HepG2 (cell line): ENCODE results near the gene GSK3B. TPM values are rescaled to one million over a fixed set of nuclear protein-coding genes. Genes with fewer than 3 reads are reported as not detected.

Source experiments
- ATAC-seq: fragments of 200-7000 bp; cut with Tn5 transposase; 3 replicates; pipeline ENCODE4 v1.9.1; 2020; ENCODE audit warnings: mild to moderate bottlenecking, moderate library complexity
- BruUV-seq: library from RNA; stranded (reverse); fragments of 400-500 nt; replicated peaks from 2 replicates; lab custom pipeline; 2021; lab: Mats Ljungman, UMichigan
- CTCF ChIA-PET: fragments of 300-600 bp; formaldehyde crosslinking; extraction: SDS; loops from one replicate; lab custom pipeline; 2021; ENCODE audit warnings: low total read pairs, inconsistent platforms, low intra/inter-chr PET ratio; lab: Yijun Ruan, JAX
- POLR2A ChIA-PET: fragments of 350-600 bp; sonication (Branson Sonifier 250); formaldehyde crosslinking; loops from one replicate; lab custom pipeline; 2020; ENCODE audit warnings: antibody characterized with exemption, inconsistent platforms; lab: Yijun Ruan, JAX
- DNase-seq: peaks from one replicate; pipeline ENCODE4 v3.0.0-alpha.2; 2015; ENCODE audit warnings: low spot score
- FAIRE-seq: peaks from 3 replicates; lab custom pipeline; 2011; peaks lifted over from hg19 to GRCh38; lab: Jason Lieb, UNC
- H2AFZ ChIP-seq: one replicate; pipeline ENCODE4 v1.6.1; 2011; ENCODE audit warnings: low read length, inconsistent platforms
- H3K27ac ChIP-seq: fragments of 300-600 bp; 3 replicates; pipeline ENCODE4 v1.8.0; 2011; ENCODE audit warnings: mixed run types, mild to moderate bottlenecking, mixed read lengths, low read length, inconsistent platforms; ENCODE audit not compliant: insufficient read depth; ENCODE audit errors: extremely low read length
- H3K27me3 ChIP-seq, 2 experiments: fragments of 200-600 bp in 1 of 2; 2 replicates in 1 of 2; 3 replicates in 1 of 2; pipeline versions ENCODE4 v1.6.0 to v1.8.0; 2011; ENCODE audit warnings: low read length in 2 of 2, mild to moderate bottlenecking in 2 of 2, moderate library complexity in 2 of 2, inconsistent platforms in 1 of 2; ENCODE audit not compliant: insufficient read depth in 2 of 2, control insufficient read depth in 1 of 2
- H3K36me3 ChIP-seq, 2 experiments: fragments of 200-600 bp in 1 of 2; replicated peaks in 1 of 2; 2 replicates in 1 of 2; 3 replicates in 1 of 2; pipeline versions ENCODE4 v1.5.1 to v1.8.0; 2011; ENCODE audit warnings: low read length in 2 of 2, inconsistent platforms in 1 of 2; ENCODE audit not compliant: insufficient read depth in 2 of 2, control insufficient read depth in 1 of 2
- H3K4me1 ChIP-seq: 2 replicates; pipeline ENCODE4 v1.5.1; 2012; ENCODE audit warnings: low read length, inconsistent platforms; ENCODE audit not compliant: insufficient read depth
- H3K4me2 ChIP-seq: 2 replicates; pipeline ENCODE4 v1.6.0; 2011; ENCODE audit warnings: low read depth, low read length, inconsistent platforms
- H3K4me3 ChIP-seq, 3 experiments: fragments of 200-600 bp in 1 of 3; sonication (generic), shearing (Covaris generic) in 1 of 3; replicated peaks in 1 of 3; 2 replicates each; pipeline ENCODE4 v1.5.1; 2011 to 2016; ENCODE audit warnings: low read length in 3 of 3, inconsistent platforms in 2 of 3, low read depth in 2 of 3, mild to moderate bottlenecking in 2 of 3, control low read depth in 1 of 3, mixed read lengths in 1 of 3; ENCODE audit not compliant: insufficient read depth in 1 of 3
- H3K79me2 ChIP-seq: one replicate; pipeline ENCODE4 v1.6.1; 2011; ENCODE audit warnings: low read length, inconsistent platforms; ENCODE audit not compliant: insufficient read depth
- H3K9ac ChIP-seq: 2 replicates; pipeline ENCODE4 v1.6.0; 2011; ENCODE audit warnings: mild to moderate bottlenecking, low read depth, low read length, inconsistent platforms; ENCODE audit not compliant: insufficient read depth
- H3K9me3 ChIP-seq: 2 replicates; pipeline ENCODE4 v1.5.1; 2012; ENCODE audit warnings: mild to moderate bottlenecking, low read length
- H4K20me1 ChIP-seq: 2 replicates; pipeline ENCODE4 v1.6.0; 2011; ENCODE audit warnings: inconsistent platforms, mild to moderate bottlenecking, low read length, moderate library complexity; ENCODE audit not compliant: insufficient read depth
- BRF2 ChIP-seq: sonication (generic); formaldehyde crosslinking; IDR thresholded peaks from 2 replicates; pipeline ENCODE4 v1.8.1; 2022; ENCODE audit warnings: mild to moderate bottlenecking, missing genetic modification reagents
- FOXA3 ChIP-seq: IDR thresholded peaks from 2 replicates; pipeline ENCODE4 v1.6.1; 2016; ENCODE audit warnings: missing genetic modification reagents, missing compliant biosample characterization
- HNF4G ChIP-seq, 2 experiments: sonication (generic) in 1 of 2; formaldehyde crosslinking in 1 of 2; IDR thresholded peaks; 2 replicates each; pipeline versions ENCODE4 v1.4.0 to v1.6.1; 2011 to 2020; ENCODE audit warnings: borderline replicate concordance in 2 of 2, low read depth in 2 of 2, mild to moderate bottlenecking in 2 of 2, low read length in 1 of 2, missing genetic modification reagents in 1 of 2, moderate library complexity in 1 of 2
- HNRNPUL1 ChIP-seq: fragments of 200-400 bp; formaldehyde crosslinking; IDR thresholded peaks from 2 replicates; pipeline ENCODE4 v1.6.1; 2017; ENCODE audit warnings: low read depth, mild to moderate bottlenecking, low read length, moderate library complexity
- HOMEZ ChIP-seq: IDR thresholded peaks from 2 replicates; pipeline ENCODE4 v1.6.1; 2016; ENCODE audit warnings: low read depth
- MNT ChIP-seq: fragments of 450-650 bp; IDR thresholded peaks from 2 replicates; pipeline ENCODE4 v1.6.1; 2016
- NCOR1 ChIP-seq: fragments of 200-600 bp; sonication (generic); IDR thresholded peaks from 2 replicates; pipeline ENCODE4 v1.7.0; 2017; ENCODE audit warnings: antibody characterized with exemption, low read length, borderline replicate concordance
- PHF5A ChIP-seq: IDR thresholded peaks from one replicate; pipeline ENCODE4 v1.6.1; 2018; ENCODE audit warnings: low read depth, missing genetic modification reagents; ENCODE audit not compliant: unreplicated experiment
- POGZ ChIP-seq: sonication (generic); formaldehyde crosslinking; IDR thresholded peaks from 2 replicates; pipeline ENCODE4 v1.4.0; 2020; ENCODE audit warnings: mild to moderate bottlenecking, missing genetic modification reagents
- SOX6 ChIP-seq, 2 experiments: fragments of 450-650 bp in 1 of 2; sonication (generic) in 1 of 2; formaldehyde crosslinking in 1 of 2; IDR thresholded peaks; 2 replicates each; pipeline versions ENCODE4 v1.4.0 to v1.6.1; 2017 to 2020; ENCODE audit warnings: antibody characterized with exemption in 1 of 2, mild to moderate bottlenecking in 1 of 2, missing genetic modification reagents in 1 of 2
- ZNF644 ChIP-seq: IDR thresholded peaks from 2 replicates; pipeline ENCODE4 v1.6.1; 2016; ENCODE audit warnings: low read depth
- ZNF687 ChIP-seq: sonication (generic); formaldehyde crosslinking; IDR thresholded peaks from 2 replicates; pipeline ENCODE4 v1.5.1; 2020; ENCODE audit warnings: mild to moderate bottlenecking, missing genetic modification reagents, moderate library complexity
- ZNF746 ChIP-seq: sonication (generic); formaldehyde crosslinking; IDR thresholded peaks from 2 replicates; pipeline ENCODE4 v1.8.0; 2022; ENCODE audit warnings: mild to moderate bottlenecking, missing genetic modification reagents
- ZNF790 ChIP-seq: sonication (generic); formaldehyde crosslinking; IDR thresholded peaks from 2 replicates; pipeline ENCODE4 v1.8.0; 2022; ENCODE audit warnings: missing genetic modification reagents, mild to moderate bottlenecking, borderline replicate concordance
- WGBS: methylation state at CpG from one replicate; pipeline ENCODE4 v1.1.6; 2017; ENCODE audit warnings: low lambda C conversion rate; 5-methylcytosine and 5-hydroxymethylcytosine counted together
- in situ Hi-C: cut with HindIII; loops from 2 replicates; pipeline ENCODE4 v1.10.0; 2017; ENCODE audit warnings: low pct_unique_long_range_greater_than_20kb; ENCODE audit not compliant: extremely low pct_ligation_motif_present
- intact Hi-C: fragments of 100-400 bp; cut with micrococcal nuclease; formaldehyde crosslinking; loops from one replicate; pipeline ENCODE4 v1.10.0; 2022; ENCODE audit not compliant: unreplicated experiment
- polyA plus RNA-seq, 8 experiments: library from polyadenylated mRNA; depleted of rRNA in 3 of 8; stranded (reverse) in 7 of 8; unstranded in 1 of 8; fragments of >200 nt; fragmentation: Illumina TruSeq in 4 of 8; extraction: Trizol in 4 of 8; gene quantifications; 2 replicates each; pipeline versions ENCODE4 v1.2.1 to v1.2.3, GENCODE V29; 2011 to 2016; ENCODE audit warnings: low read depth in 4 of 8, missing spikeins in 1 of 8, mixed read lengths in 1 of 8; ENCODE audit not compliant: insufficient read depth in 1 of 8
- total RNA-seq, 5 experiments: library from RNA; depleted of rRNA; stranded (reverse); fragments of >200 nt; fragmentation: Illumina TruSeq; extraction: Trizol; gene quantifications; 2 replicates each; pipeline ENCODE4 v1.2.3, GENCODE V29; 2016; ENCODE audit warnings: low read depth in 1 of 5

Gene GSK3B
- total and polyA plus RNA-seq, 2 of the 13 experiments (the other 11 are each of a cell fraction or from before 2014, with no cell fraction given): 22.3 to 30.1 TPM

GRCh38 chr3:119796785-119797184 lies 297.5 kb downstream of the GSK3B start:
- H3K9ac ChIP-seq: peak overlapping the region; percentile 3; the same call in 1 of the 2 replicates
- 6% methylated on average over 2 of the region's 2 CpGs for WGBS
- H3K4me3 ChIP-seq: peak overlapping the region in 1 of 3 experiments; percentile 31; a peak in 1 of 6 replicates
- FAIRE-seq (no peak), ATAC-seq (peak; percentile 37), DNase-seq (peak; percentile 58)
- ChIA-PET POLR2A (interaction anchor here (0.6 to 1.7 kb wide), 5 partner anchors 13 to 299 kb away, joined by 3 to 15 read pairs (median 5); partner anchors contain the start of gene NR1I2), CTCF (no interaction called here)
- no peaks in the 10 kb centered on the region for H4K20me1 ChIP-seq
- in situ Hi-C loops (no loop called here), intact Hi-C loops (no loop called here)
- H3K27ac ChIP-seq: peak overlapping the region; percentile 90
- peak overlapping the region; percentile 84 for H3K4me2 ChIP-seq
- no peaks in the 10 kb centered on the region for H3K9me3 ChIP-seq
- H3K27me3 ChIP-seq: no peaks in the 10 kb centered on the region
- peak overlapping the region; percentile 53 for H2AFZ ChIP-seq
- no peaks in the 10 kb centered on the region for H3K79me2 ChIP-seq
- peaks cover 53% of the 10 kb centered on the region for H3K4me1 ChIP-seq
- no TSS peak for BruUV-seq
- H3K36me3 ChIP-seq: no peaks in the 10 kb centered on the region
- TF ChIP-seq BRF2 (CRISPR knock-in tag): no peak
- TF ChIP-seq FOXA3 (CRISPR knock-in tag): 0 out of 2 replicates have a peak, but pooled peaks have one; percentile 29
- TF ChIP-seq NCOR1: peak; percentile 26; the same call in 1 of the 2 replicates
- TF ChIP-seq POGZ (CRISPR knock-in tag): peak; percentile 43
- peak; percentile 58; the same call in 1 of the 2 replicates for TF ChIP-seq HNF4G (IDR thresholded peaks at IDR 0.05; ENCODE audit: borderline replicate concordance, low read depth, low read length)
- TF ChIP-seq HNF4G (CRISPR knock-in tag; IDR thresholded peaks at IDR 0.05; ENCODE audit: borderline replicate concordance, low read depth): no peak
- no peak for TF ChIP-seq ZNF790 (CRISPR knock-in tag)
- 0 out of 2 replicates have a peak, but pooled peaks have one; percentile 9 for TF ChIP-seq ZNF687
- TF ChIP-seq HNRNPUL1: no peak
- TF ChIP-seq HOMEZ (CRISPR knock-in tag): 0 out of 2 replicates have a peak, but pooled peaks have one; percentile 23
- TF ChIP-seq MNT: no peak
- no peak for TF ChIP-seq PHF5A (CRISPR knock-in tag)
- TF ChIP-seq ZNF644 (CRISPR knock-in tag): peak; percentile 53; the same call in 1 of the 2 replicates
- TF ChIP-seq SOX6 (IDR thresholded peaks at IDR 0.05): no peak
- peak; percentile 66 for TF ChIP-seq SOX6 (CRISPR knock-in tag; IDR thresholded peaks at IDR 0.05)
- no peak for TF ChIP-seq ZNF746 (CRISPR knock-in tag)
